Activated effector memory CD4-positive, alpha-beta T cell treated with anti-CD3 and anti-CD28 coated beads, Interleukin-2, amount 50 U/mL, for 16 hours (primary cell): Measurements from ENCODE around the gene DIAPH1.

Experiments
- DNase-seq: peaks from one replicate; pipeline ENCODE4 v3.0.0-alpha.2; 2020

DIAPH1 gene

DNA sequence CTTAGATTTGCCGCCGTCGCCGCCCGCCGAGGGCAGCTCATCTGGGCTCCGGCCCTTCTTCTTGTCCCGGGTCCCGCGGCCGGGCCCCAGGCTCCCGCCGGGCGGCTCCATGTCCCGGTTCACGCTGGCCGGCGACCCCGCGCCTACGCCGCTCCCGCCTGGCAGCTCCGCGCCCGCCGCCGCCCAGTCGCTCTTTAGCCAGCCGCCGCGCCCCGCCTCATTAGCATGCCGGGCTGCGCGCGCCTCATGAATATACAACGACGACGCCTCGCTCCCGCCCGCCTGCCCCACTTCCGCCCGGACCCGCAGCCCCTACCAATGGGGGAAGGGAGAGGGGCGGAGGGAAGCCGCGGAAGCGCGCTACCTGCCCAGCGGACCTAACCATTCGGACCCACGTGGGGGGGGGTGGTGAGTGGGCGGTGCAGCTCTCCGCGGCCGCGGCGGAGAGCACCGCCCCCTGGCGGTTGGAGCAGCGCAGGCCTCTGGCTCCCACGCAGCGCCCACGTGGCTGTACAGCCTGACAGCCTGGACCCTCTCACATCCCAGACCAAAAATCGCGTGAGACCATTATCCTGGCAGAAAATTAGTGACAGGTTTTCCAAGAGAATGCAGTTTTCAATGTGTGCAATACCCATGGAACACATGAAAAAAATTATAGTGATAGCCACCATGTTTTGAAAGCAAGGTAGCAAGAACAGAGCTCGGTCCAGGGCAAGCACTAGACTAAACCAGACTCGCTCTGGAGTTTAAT is at the start of gene DIAPH1:
DIAPH1 (minus strand) TSS at position 197 of the 751 bp plus-strand sequence; CDS start at position 111, 86 bp downstream.
- peak; percentile 99 for DNase-seq

DNA sequence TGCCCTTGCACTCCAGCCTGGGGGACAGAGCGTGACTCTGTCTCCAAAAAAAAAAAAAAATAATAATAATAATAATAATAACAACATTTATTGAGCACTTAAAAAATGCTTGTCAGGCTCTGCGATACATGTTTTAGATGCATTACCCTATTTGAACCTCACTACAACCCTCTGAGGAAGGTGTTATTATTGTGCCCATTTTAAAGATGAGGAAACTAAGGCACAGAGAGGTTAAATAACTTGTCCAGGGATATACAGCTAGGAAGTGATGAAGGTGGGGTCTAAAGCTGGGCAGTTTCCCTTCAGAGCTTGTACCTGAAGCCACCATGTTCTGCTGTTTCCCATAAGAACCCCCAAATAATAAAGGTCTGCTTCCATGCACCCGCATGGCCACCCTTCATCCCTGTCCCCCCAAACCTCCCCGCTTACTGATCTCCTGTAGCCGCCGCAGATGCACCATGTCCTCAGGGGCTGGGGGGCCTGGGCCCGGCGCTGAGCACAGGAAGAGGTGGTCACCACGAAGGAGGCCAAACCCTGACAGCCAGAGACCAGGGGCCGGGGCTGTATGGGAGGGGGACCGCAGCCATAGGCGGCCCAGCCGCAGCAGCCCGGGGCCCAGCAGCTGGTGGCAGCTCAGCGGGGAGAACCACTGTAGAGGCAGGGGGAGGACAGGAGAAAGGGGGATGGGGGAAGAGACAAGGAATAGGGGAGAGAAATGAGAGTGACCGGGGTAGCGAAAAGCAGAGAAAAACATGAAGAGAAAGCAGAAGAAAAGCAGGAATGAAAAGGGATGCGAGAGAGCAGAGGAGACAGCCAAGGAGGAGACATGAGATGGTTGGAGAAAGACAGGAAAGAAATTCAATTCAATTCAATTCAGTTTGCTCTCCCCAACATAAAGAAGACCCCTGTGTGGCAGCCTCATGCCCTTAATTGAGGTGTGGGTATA is 47.5 kb upstream of the DIAPH1 start:
- DNase-seq = no peak

- DNase-seq = peak; percentile 90
These were observed 46.1 kb upstream of the DIAPH1 start for GRCh38 chr5:141664733-141665461.

DNA sequence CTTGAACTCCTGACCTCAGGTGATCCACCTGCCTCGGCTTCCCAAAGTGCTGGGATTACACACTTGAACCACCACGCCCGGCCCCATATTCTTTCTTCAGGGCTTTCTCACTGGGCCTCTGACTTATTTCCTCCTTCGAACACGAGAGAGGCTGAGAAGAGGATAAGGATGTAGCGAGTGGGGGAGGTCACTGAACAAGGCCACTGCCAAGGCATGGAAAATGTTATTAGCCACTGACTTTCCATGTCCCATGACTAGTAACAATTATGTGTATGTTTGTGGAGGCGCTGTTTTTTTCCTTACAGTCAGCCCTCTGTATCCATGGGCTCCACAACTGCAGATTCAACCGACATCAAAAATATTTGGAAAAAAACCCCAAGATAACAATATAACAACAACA is 44.7 kb upstream of the DIAPH1 start:
- DNase-seq = no peak

DNA sequence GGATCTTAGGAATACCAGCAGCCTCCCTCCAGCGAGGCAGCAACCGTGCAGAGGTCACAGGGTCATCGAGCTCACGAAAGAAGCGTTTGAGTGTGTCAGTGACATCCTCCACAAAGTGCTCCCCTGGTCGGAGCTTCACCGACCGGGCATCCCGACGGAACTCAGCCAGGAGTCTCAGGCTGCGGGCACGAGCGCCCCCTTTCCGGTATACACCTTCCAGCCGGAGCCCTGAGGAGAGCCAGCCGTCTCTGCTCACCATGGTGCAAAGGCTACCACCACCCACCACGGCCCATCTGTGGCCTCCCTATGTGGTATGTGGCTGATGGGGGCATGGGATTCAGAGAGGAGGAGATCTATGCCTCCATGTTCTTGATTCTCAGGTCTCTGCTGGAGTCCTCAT is 43.2 kb upstream of the DIAPH1 start:
- no peak for DNase-seq

DNA sequence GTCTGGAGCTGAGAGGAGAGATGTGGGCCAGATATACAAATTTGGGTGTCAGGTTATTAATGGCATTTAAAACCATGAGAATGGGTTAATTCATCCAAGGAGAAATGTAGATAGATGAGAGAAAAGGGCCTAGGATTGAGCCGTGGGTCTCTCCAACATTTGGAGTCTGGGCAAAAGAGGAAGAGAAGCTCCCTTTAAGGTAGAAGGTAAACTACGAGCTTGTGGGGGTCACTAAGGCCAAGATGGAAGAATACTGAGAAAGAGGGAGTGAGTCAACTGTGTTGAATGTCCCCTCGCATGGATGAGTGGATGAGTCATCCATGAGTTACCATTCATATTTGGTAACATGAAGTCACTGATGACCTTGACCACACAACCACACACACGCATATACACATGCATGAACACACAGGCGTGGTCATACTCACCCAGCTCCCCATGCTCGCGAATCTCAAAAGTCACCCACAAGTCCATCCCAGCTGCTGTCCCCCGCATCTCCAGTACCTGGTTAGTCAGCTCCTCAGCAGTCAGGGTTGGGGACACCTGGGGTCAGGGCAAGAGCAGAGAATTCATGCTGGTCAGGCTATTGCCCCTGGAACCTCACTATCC is 39.2 kb upstream of the DIAPH1 start:
- DNase-seq = no peak

DNA sequence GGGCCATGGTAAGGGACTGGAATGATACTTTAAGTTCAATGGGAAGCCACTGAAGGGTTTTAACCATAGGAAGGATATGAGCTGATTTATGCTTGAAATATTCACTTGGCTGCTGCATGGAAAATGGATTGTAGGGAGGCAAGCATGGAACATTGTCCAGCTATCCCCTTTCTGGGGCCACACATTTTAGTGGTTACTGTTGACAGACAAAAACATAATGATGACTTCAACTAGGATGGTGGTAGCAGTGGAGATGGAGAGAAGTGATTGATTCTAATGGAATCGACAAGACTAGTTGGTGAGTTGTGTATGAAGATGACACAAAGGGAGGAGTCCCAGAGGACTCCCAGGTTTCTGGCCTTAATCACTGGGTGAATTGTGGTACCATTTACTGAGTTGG is 38.6 kb upstream of the DIAPH1 start:
- no peak for DNase-seq

DNA sequence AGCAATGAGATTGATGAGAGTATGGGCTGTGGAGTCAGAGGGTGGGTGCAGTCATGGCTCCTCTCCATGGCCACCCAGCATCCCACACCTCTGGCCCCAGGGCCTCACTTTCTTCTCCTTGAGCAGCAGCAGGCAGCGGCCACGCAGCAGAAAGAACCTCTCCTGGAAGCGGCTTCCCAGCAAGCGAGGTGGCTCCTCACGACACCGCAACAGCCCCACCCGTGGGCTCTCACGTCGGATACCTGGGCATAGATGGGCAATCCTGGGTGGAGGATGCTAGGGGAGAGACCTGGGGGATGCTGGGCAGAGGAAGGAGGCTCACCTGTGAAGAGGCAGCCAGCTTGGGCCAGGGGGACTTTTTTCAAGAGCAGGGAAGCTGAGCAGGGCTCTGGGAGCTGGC is 37.6 kb upstream of the DIAPH1 start:
- no peak for DNase-seq

GRCh38 chr5:141655020-141655419 is 36.2 kb upstream of the DIAPH1 start:
- no peak for DNase-seq

GRCh38 chr5:141654298-141654697 is 35.5 kb upstream of the DIAPH1 start:
- no peak for DNase-seq

DNA sequence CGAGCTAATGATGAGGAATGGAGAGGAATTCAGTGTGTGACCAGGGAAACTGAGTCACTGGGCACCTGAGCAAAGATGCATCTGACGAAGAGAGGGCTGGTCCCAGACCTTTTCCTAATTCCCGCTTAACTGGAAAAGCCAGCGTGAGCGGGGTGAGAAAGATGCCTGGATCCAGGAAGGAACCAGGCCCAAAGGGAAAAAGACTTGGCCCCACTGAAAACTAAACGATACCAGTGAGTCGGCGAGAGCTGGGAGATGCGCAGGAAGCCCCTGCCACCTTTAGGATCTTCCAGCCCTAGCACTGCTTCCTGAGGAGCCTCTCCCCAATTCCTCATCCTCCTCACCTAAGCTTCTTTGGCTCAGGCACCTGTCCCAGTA is 32.9 kb upstream of the DIAPH1 start:
- DNase-seq = no peak

DNA sequence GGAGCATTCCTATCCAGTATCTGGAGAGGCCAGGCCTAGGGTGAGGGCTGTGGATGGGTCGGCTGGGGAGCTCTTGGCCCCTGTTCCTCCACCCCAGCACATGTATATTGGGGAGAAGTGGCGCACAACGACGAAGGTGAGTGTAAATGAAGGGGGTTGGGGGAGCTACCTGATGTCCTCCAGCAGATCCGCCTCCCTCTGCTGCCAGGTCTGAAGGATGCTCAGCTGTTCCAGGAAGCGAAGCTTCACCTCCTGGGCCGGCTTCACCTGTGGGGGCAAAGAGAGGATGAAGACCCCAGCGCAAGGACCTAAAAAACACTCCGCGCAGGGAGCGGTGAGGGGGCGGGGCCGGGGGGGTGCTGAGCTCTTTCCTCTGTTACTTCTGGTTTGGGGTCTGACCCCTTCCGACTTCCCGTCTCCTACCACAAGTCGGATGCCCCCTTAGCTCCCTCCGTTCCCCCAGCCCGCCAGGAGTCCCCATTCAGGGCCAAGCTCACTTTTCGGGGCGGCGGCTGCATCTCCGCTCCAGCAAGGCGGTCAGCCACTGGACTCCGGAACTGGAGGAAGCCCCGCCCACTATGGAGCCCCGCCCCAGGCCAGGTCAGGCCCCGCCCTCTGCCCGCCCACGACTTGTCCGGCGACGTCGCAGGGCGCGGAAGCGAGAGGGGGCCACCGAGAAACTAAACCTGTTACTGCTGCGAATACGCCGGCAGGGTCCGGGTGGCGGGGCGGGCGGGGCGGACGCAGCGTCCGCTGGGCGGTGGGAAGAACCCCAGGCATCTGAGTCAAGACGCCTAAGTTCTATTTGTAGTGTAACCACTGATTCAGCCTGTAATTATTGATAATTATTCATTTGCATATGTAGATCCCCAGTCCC is 32.3 kb upstream of the DIAPH1 start, which contains the start of gene FCHSD1:
FCHSD1 (minus strand) TSS at position 568 of the 877 bp plus-strand sequence; CDS start at position 518, 50 bp downstream.
- DNase-seq = peak; percentile 93

- DNase-seq = no peak
These were observed 31.2 kb upstream of the DIAPH1 start for GRCh38 chr5:141649972-141650371.

DNA sequence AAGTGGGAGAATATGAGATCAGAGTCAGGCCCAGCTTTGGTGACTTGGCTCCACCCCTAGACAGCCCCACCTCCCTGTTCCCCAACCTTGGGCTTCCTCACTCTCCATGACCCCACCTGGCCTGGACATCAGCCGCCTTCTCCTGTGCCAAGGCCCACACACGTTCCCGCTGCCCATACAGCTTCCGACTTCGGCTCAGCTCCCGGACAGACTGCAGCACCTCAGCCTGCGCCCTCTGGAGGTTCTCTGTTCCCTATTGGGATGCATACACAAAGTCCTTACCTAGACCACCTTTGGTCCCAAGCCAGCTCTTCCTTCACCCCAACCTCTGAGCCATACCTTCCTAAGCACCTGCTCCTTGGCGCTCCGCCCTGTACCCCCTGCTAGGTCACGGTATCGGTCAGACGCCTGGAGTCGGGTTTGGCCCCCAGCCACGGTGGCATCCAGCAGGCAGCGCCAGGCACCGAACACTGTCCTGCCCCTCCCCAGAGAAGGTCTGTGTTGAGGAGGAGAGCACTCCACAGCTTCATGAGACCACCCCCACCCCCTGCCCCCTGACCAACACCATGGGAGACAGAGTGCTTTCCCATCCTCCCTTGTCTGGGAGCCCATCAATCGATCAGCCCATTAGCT is 30.4 kb upstream of the DIAPH1 start:
- no peak for DNase-seq

- no peak for DNase-seq
These were observed 29.1 kb upstream of the DIAPH1 start for GRCh38 chr5:141647851-141648250.

DNA sequence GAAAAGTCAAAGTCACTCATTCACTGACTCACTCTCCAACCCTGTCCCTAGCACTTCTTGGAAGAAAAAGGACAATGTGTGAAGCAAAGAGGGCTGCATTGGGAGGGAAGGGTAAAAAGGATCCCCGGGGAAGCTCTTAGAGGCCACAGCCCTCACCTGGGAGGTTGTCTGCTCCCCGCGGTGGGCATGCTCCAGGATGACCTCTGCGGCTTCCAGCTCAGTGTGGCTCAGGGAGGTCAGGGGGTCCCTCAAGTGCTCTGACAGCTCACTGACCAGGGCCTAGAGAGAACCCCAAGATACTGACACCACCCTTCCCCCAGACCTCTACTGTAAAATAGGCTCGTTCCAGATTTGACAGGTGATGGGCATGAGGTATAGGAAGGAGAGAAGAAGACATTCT is 28.4 kb upstream of the DIAPH1 start:
- no peak for DNase-seq

GRCh38 chr5:141646026-141646425 is 27.2 kb upstream of the DIAPH1 start:
- DNase-seq = no peak

DNA sequence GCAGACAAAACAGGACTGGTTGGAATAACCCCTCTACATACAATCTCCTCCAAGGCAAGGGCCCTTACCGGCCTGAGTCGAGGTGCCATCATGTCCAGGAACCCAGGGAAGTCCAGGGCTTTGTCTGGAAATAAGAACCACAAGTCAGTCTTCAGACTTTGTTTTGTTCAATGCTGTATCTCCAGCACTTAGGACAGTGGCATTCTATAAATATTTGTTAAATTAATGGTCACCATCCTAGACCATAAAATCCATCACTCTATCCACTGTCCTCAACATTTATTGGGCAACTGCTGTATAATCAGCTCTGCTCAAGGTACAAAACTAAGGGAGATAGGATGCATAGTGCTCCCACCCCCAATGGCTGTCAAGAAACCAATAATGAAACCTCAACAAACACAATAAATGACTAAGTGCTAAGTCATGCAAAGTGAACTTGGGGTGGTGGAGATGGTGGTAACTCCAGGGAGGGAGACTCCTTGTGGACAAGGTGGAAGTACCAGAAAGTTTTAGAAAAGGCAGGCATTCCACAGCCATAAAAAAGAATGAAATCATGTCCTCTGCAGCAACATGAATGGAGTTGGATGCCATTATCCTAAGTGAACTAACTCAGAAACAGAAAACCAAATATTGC is 23.0 kb upstream of the DIAPH1 start:
- DNase-seq = no peak

GRCh38 chr5:141640698-141641097 is 21.9 kb upstream of the DIAPH1 start:
- no peak for DNase-seq

- no peak for DNase-seq
These were observed 21.2 kb upstream of the DIAPH1 start for GRCh38 chr5:141640051-141640415.
